GM18868 (cell line): ENCODE measurements around the gene STRN3.

ENCODE experiments used
- ATAC-seq: cut with Tn5 transposase; IDR thresholded peaks from one replicate; pipeline ENCODE4 v1.9.1; 2021; ENCODE audit warnings: mild to moderate bottlenecking, moderate library complexity; ENCODE audit not compliant: unreplicated experiment

Gene STRN3

DNA sequence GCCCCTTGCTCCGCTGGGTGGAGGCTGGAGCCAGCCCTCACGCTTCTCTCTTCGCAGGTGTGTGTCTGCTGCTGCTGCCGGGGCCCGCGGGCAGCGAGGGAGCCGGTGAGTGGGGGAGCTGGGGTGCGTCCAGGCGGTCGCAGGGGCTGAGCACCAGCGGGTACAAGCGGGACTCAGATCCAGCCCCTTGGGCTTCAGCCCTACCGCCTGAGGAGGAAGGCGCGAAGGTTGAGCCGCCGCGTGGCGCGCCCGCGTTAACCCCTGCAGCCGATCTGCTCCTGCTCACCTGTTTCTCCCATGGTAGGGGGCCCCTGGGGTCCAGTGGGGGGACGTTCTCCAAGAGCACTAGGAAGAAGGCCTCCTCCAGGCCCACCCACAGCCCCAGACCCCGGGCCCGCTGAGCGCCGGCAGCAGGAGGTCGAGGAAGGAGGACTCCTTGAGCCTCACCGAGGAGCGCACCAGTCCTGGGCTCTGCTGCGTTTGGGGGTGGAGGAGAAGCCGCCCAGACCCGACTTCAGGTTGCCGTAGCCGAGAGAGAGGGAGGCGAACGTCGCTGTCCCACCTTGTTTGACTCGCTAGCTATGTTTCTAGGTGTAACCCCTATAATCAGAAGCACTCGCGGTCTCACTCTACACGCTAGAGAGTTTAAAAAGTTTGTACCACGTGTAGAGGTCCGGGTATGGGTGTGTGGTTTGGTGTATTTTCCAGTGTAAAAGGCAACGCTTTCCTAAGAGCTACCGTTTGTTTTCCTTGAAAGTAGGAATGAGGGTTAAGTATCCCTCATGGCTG, 151.0 kb downstream of the STRN3 start:
- peak; percentile 21 for ATAC-seq

DNA sequence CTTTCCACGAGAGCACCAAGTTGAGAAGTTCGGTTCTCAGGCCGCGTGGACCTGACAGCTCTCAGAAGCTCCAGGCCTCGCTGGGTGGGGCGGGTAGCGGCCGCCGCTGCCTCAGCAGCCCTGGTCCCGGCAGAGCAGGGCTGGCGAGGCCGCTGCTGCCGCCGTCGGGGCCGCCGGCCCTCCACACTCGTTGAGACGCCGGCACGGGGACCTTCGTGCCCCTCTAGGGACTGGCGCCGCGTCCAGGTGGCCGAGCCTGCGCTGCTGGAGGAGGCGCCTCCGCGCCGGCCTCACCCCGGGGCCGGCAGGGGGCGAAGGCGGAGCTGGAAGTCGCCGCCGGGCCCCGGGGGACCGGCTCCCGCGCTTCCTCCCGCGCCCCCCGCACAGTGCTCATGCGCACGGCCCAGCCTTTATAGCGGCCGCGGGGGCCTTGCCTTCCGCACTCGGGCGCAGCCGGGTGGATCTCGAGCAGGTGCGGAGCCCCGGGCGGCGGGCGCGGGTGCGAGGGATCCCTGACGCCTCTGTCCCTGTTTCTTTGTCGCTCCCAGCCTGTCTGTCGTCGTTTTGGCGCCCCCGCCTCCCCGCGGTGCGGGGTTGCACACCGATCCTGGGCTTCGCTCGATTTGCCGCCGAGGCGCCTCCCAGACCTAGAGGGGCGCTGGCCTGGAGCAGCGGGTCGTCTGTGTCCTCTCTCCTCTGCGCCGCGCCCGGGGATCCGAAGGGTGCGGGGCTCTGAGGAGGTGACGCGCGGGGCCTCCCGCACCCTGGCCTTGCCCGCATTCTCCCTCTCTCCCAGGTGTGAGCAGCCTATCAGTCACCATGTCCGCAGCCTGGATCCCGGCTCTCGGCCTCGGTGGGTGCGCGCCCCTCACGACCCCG, 151.8 kb downstream of the STRN3 start, which contains the start of gene COCH:
Gene COCH, plus strand, starts transcription at position 440 of the 879 bp plus-strand sequence. Its CDS starts 380 bp downstream, at position 820.
- peak; percentile 70 for ATAC-seq

DNA sequence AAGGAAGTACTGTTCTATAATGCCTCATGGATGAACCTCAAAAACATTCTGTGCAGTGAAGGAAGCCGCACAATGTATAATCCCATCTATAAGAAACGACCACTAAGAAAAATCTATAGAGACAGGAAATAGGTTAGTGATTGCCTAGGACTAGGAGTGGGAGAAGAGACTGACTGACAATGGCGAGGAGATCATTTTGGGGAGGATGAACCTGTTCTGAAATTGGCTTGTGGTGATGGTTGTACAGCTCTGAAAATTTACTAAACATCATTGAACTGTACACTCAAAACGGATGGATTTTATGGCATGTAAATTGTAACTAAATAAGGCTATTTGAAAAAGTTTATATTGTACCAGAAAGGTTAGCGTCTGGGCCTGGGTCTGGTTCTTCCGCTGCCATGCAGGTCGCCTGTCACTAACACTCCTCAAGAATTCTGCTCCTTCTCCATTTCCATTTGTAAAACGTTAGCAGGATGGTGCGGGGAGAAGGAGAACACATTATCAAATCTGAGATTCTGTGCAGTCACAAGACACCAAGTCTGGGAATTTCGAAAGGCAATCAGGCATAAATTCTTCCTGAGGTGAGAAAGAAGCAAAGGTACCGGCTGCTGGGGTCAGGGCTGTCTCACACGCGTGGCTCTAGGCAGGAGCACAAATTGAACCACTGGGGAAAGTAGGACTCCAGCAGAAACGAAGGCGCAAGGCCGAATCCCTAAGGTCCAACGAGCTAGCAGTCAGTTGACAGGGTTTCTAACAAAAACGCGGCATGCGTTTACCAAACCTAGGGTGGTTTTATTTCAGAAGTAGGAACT, 152.7 kb downstream of the STRN3 start:
- no peak for ATAC-seq

DNA sequence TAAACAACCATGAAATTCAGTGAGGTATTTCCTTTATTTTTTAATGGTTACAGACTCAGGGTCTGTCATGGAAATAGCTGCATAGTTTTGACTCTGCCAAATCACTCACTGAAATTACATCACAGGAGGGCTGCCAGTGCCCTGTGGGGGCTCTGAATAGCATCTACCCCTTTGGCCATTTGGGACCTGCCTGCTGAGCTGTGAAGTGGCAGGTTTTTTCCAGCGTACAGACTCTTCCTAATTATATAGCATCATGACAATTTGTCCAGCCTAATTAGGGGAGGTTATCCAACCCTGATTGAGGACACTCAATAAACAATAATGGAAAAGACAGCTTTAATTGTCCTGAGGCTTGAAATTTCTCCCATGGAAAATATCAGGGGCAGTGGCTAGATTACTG, 153.6 kb downstream of the STRN3 start:
- ATAC-seq = no peak

DNA sequence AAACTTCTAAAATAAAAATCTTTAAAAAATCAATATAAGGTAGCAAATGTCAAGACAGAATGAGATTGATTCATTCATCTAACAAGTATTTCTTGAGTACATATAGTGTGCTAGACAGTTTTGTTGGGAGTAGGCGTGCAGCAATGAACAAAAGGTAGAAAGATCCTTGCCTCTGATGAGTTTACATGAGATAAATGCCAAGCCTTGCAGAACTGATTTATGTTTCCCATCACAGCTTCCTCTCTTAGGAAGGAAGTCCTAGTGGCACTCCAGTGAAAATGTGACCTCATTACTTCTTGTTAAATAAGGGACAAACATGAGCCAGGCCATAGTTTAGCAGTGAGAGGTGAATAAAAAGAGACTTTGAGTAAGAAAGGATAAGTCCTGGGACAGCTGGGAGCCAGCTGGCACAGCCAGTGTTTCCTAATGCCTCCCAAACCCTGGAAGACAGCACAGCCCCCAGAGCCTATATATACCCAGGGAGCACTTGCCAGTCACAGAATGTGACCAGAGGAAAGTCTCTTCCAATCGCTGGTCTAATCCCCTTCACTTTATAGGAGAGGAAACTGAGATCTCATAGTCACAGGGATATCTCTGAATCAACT, 156.5 kb downstream of the STRN3 start:
- no peak for ATAC-seq

DNA sequence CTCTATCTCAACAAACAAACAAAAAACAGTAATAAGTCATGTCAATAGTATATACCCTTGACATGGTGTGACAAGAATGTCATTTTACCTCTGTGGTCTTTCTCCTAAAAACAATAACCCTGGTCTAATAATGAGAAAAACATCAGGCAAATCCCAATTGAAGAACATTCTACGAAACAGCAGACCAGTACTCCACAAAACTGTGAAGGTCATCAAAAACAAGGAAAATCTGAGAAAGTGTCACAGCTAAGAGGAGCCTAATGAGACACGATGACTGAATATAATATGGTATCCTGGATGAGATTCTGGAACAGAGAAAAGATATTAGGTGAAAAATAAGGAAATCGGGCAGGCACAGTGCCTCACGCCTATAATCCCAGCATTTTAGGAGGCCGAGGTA, 157.4 kb downstream of the STRN3 start:
- ATAC-seq = no peak

DNA sequence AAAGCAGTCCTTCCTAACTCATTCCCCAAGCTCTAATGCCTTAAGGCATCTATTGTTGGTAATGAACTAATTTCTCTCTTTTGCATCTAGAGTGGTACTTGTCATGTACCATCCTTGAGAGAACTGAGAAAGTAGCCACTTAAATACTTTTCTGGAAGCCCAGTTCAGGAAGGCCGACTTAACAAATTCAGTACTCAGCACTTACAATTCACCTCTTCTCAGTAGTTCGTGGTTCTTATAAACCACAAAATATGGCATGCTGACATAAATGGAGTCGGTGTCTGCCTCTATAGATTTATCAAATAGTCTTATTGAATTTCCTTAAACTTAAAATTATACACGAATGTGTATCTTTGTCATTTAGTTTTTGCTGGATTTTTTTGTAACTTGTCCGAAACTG, 161.2 kb downstream of the STRN3 start:
- ATAC-seq = no peak

DNA sequence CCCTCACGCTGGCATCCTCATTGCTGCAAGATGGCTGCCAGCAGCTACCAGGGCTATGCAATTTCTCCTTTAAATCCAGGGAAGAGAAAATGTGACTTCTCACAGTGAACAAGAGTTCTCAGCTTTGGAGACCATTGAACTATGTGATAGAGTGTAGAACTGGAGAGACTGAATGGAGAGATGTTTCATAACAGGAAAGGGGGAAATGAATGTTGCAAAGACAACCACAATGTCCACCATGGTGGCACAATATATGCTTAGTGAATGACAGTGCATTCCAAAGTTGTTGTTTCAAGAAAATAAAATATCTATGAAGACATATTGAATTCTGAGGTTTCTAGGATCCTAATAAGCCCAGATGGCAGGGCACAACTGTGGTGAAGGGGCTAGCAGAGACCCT, 165.0 kb downstream of the STRN3 start:
- ATAC-seq = no peak

DNA sequence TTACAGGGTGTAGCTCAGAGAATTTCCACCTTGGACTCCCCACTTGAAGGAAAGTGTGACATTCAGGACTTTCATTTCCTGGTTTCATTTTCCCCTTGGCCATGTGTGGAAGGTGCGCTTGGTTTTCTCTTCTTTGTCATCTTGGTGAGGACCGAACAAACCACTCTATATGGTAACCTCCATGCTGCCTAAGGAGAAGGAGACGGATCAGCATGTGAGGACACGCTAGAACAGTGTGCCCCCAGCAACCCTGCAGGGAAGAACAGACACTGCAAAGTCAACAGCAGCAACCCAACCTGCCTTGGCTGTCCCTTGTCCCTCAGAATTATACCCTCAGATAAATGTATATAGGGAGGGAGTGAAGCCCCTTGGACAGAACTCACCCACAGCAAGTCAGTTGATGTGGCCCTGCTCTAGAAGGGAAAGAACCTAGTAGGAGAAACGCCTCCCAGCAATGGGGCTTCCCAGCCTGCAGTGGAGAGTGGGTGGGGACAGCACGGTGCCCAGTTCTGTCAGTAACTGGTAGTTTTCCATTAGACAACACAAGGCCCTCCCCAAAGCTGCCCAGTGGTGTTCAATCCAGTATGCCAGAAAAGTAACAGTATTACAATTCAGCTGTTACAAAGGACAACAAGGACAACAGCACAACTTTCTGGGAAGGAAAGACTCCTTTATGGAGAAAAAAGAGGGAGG, 170.7 kb downstream of the STRN3 start:
- ATAC-seq = peak; percentile 82

DNA sequence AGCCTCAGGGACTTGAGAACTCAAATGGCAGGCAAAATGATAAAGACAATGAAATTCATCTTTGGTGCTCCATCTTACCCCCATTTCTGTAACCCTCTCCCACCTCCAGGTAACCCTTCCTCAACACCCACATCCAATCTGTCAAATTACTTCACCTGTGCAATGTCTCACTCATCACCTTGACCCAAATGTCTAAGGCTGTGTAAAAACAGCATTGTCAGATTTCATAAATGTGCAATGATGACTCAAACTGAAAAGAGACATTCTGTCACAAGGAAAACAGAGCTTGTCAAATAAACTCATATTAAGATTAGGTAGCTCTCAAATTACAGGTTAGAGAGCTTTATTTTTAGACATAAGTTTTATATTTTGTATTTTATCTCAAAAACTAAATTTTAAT, 171.7 kb downstream of the STRN3 start:
- peak; percentile 61 for ATAC-seq

DNA sequence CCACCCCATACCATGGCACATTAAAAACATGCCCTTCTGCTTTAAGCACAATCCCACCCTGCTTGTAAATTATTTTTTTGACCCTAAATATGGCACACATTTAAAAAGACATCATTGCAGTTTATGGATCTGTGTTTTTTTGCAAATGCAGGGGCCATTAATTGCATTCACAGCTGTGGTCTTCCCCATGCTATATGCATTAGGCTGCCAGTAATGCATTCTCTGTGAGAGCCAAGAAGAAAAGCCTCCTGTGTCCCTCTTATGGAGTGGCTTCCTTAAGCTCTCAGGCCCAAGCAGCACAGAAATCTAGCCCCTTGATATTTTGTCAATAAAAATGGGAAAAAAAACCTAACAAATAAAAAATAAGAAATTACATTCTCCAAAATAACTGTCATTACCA, 172.2 kb downstream of the STRN3 start:
- ATAC-seq = no peak

DNA sequence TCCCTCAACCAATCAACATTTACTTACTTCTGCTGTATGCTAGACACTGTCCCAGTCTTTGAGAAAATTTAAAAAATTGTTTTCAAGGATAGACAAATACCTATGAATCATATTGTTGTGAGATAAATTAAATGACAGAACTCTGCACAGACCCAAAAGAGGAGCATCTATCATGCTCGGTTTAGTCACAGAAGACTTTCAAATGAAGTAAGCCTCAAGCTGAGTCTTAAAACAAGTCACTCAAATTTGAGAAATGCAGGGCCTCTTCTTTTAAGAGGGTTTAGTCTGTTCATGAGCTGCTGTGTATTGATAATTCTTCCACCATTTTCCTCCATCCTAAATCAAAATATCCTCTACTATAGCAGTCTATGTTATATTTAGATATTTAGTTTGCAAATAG, 176.2 kb downstream of the STRN3 start:
- ATAC-seq = no peak

DNA sequence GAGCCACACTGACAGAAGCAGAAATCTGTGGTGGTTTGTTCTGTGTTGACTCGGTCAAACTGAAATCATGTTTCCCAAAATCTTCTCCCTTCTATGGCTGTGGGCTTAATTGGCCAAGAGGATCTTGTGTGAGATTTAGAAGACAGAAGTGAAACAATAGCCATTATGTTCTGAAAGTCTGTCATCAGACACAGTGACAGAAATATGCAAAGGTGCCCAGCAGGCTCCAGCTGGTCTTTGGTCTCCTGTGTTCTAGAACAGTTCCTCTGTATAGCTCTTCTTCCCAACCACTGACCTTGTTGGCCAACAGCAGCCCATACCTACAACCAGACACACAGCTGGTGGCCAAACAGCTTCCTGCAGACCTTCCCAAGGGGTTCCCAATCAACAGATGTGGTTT, 176.8 kb downstream of the STRN3 start:
- ATAC-seq = peak; percentile 87

DNA sequence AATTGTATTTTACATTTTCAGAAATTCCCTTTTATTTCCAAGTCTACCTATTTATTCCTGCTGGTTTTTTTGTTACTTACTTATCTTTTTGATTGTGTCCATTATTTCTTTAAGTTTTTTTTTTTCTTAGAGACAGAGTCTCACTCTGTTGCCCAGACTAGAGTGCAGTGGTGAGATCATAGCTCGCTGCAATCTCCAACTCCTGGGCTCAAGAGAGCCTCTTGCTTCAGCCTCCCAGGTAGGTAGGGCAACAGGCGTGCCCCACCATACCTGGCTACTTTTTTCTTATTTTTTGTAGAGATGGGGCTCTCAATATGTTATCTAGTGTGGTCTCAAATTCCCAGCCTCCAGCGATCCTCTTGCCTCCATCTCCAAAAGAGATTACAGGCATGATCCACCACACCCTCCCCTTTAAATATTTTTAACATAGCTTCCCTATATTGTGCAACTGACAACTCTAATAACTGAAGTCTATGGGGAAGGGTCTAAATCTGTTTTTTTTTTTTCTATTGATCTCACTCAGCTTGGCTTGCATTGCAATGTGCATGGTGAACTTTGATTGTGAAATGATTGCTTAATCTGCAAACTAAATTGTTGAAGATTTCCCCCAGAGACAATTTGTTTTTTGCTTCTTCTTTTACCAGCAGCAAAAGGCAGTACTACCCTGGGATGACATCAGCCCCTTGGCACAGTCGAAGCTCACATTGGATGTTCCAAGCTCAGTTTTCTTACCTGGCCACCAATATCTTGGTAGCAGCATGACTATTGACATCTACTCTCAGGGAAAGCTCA, 177.5 kb downstream of the STRN3 start:
- no peak for ATAC-seq
